IgD-negative memory B cell (primary cell): ENCODE measurements around the gene MAPK8. TPM values are rescaled to one million over a fixed set of nuclear protein-coding genes. Genes with fewer than 3 reads are reported as not detected.
"Not testable (repeated sequence)": the region's sequence is repeated elsewhere in the genome, so short reads cannot be mapped to it uniquely, and the experiment has no call there.

ENCODE experiments used
- H3K27ac Mint-ChIP-seq, 3 donors: one replicate each; pipeline ENCODE4 v1.8.0; 2020 to 2022; ENCODE audit warnings: mild to moderate bottlenecking in 3 of 3, mixed read lengths in 3 of 3, moderate library complexity in 1 of 3
- H3K27me3 Mint-ChIP-seq: one replicate; pipeline ENCODE4 v1.8.0; 2021; ENCODE audit warnings: mixed read lengths
- H3K36me3 Mint-ChIP-seq: one replicate; pipeline ENCODE4 v1.8.0; 2020; ENCODE audit warnings: mild to moderate bottlenecking, mixed read lengths
- H3K4me1 Mint-ChIP-seq, 3 donors: one replicate each; pipeline ENCODE4 v1.8.0; 2020 to 2022; ENCODE audit warnings: mixed read lengths in 3 of 3, mild to moderate bottlenecking in 1 of 3
- H3K4me3 Mint-ChIP-seq, 4 donors: one replicate each; pipeline ENCODE4 v1.8.0; 2020 to 2022; ENCODE audit warnings: mild to moderate bottlenecking in 4 of 4, mixed read lengths in 4 of 4, moderate library complexity in 3 of 4
- H3K9me3 Mint-ChIP-seq, 3 donors: one replicate each; pipeline ENCODE4 v1.8.0; 2020 to 2021; ENCODE audit warnings: mixed read lengths in 3 of 3, mild to moderate bottlenecking in 1 of 3
- polyA plus RNA-seq: library from polyadenylated mRNA; unstranded; fragments of 300-500 nt; fragmentation: Illumina TruSeq; gene quantifications from one replicate; pipeline ENCODE4 v1.2.3, GENCODE V29; 2021

The MAPK8 gene
- polyA plus RNA-seq, 1 donor from 2014 or later, result 9.3 TPM

DNA sequence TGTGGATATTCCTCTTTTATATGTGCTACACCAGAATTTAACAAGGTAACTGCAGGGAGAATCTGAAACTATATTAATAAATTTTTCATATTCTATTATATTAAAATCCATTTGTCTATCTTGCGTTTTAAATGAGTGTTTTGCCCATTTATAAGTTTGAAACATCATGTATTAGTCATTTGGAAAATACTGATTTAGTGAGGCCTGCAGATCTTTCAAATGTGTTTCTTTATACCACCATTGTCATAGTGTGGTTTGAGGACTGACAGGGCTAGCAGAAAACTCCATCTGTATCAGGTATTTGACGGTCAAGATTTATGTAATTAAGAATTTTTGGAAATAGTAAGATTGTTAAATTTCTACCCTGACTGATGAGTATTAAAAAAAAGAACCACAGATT lies 29.3 kb downstream of the MAPK8 start:
- H3K27ac Mint-ChIP-seq, result no peak overlapping the region
- H3K9me3 Mint-ChIP-seq, result peaks cover 3 to 12% (median 4%) of the 10 kb centered on the region in 3 donors
- H3K27me3 Mint-ChIP-seq, result no peaks in the 10 kb centered on the region
- H3K36me3 Mint-ChIP-seq, result peaks cover 18% of the 10 kb centered on the region
- H3K4me1 Mint-ChIP-seq, result peaks cover 3 to 16% (median 11%) of the 10 kb centered on the region in 3 donors
- no peak overlapping the region for H3K4me3 Mint-ChIP-seq

DNA sequence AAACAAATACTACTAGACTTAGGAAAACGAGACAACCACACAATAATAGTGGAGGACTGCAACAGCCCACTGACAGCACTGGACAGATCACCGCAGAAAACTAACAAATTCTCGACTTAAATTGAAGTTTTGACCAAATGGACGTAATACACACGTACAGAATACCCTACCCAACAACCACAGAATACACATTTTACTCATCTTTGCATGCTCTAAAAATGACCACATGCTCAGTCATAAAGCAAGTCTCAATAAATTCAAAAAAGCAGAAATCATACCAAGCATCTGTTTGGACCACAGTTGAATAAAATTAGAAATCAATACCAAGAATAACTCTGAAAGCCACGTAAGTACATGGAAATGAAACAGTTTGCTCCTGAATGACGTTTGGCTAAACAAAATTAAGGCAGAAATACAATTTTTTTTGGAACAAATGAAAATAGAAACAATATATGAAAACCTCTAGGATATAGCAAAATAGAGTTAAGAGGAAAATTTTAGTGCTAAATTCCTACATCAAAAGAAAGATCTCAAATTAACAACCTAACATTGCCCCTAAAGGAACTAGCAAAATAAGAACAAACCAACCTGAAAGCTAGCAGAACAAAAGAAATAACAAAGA lies 30.6 kb downstream of the MAPK8 start:
- Mint-ChIP-seq H3K9me3 (peaks cover 3 to 12% (median 4%) of the 10 kb centered on the region in 3 donors), H3K4me3 (no peak overlapping the region), H3K4me1 (peaks cover 3 to 16% (median 11%) of the 10 kb centered on the region in 3 donors), H3K27me3 (no peaks in the 10 kb centered on the region), H3K27ac (no peak overlapping the region), H3K36me3 (peaks cover 14% of the 10 kb centered on the region)

DNA sequence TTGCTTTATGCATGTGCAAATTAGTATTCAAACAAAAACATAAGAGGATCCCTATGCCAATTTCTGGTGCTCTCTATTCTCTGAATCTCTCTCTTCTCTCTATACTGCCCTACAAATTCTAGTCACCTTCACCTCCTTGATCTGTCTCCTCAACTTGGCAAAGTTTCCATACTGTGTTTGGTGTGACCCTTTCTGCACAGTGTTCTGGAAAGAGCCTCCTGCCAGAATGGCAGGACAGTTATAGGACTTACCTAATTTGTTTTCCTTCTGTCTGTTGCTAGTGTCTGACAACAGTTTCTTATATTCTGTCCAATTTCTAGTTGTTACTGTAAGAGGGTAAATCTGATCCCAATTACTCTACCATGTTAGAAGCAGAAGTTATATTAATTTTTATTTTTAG lies 34.3 kb downstream of the MAPK8 start:
- Mint-ChIP-seq H3K4me3 (peak overlapping the region in 1 of 4 donors; percentile 15), H3K27me3 (no peaks in the 10 kb centered on the region), H3K4me1 (peaks cover 5 to 25% (median 11%) of the 10 kb centered on the region in 3 donors), H3K27ac (peak overlapping the region in 1 of 3 donors; percentile 67), H3K9me3 (peaks cover 2 to 7% (median 3%) of the 10 kb centered on the region in 3 donors), H3K36me3 (peaks cover 7% of the 10 kb centered on the region)

DNA sequence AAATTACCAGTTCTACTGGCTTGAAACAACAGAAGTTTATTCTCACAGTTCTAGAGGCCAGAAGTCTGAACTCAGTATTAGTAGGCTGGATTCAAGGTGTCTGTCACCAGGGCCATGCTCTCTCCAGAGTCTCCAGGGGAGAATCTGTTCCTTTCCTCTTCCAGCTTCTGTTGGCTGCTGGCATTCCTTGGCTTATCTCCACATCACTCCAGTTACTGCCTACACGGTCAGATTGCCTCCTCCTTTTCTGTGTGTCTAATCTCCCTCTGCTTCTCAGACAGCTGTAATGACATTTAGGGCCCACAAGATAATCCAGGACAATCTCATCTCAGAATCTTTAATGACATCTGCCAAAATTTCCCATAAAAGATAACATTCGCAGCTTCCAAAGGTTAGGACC lies 36.6 kb downstream of the MAPK8 start:
- Mint-ChIP-seq H3K27ac (no peak overlapping the region), H3K4me1 (peaks cover 2 to 17% (median 5%) of the 10 kb centered on the region in 3 donors), H3K36me3 (peaks cover 9% of the 10 kb centered on the region), H3K4me3 (no peak overlapping the region), H3K27me3 (no peaks in the 10 kb centered on the region), H3K9me3 (peaks cover 5 to 10% (median 7%) of the 10 kb centered on the region in 3 donors)

DNA sequence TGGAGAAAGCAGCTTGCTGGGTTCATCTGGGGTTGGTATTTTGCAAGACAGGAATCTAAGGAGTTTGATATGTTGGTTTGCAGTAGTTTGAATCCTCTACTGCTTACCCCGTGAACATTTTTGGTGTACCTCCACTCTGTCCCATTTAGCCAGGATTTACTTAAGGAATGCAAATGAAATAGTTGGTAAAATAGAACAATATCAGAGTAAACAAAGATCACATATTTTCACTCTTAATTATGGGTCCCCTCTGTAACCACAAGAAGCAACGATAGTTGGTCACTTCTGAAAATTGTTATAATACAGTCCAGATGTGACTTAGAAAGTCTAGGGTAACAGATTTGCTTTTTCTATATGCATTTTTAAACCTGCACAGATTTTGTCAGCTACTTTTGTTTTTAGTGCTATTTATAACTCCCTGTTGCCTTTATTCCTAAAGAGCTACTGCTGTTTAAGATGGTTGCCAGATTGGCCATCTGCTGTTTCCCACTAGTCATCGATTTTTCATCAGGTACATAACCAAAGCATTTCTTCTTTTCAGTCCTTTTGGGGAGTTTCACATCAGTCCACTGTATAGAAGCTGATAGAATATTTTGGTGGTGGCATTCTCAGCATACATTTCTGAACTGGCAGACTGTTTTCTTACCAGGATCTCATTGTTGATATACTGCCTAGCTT lies 37.6 kb downstream of the MAPK8 start:
- H3K9me3 Mint-ChIP-seq, result peaks cover 3 to 9% (median 5%) of the 10 kb centered on the region in 3 donors
- H3K36me3 Mint-ChIP-seq, result peaks cover 11% of the 10 kb centered on the region
- H3K4me3 Mint-ChIP-seq, result no peak overlapping the region
- H3K27me3 Mint-ChIP-seq, result no peaks in the 10 kb centered on the region
- H3K27ac Mint-ChIP-seq, result no peak overlapping the region
- peaks cover 0 to 8% (median 4%) of the 10 kb centered on the region in 3 donors for H3K4me1 Mint-ChIP-seq

DNA sequence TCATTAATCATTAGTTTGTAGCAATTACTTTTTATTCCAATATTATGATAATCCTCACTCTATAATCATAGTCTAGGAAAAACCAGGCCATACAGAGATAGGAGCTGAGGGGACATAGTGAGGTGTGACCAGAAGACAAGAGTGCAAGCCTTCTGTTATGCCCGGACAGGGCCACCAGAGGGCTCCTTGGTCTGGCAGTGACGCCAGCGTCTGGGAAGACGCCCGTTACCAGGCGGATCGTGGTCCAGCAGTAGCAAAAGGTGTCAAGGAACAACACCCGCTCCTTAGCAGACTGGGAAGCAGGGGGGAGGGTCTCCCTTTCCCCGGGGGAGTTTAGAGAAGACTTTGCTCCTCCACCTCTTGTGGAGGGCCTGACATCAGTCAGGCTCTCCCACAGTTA lies 39.8 kb downstream of the MAPK8 start:
- H3K27me3 Mint-ChIP-seq, H3K9me3 Mint-ChIP-seq, H3K4me3 Mint-ChIP-seq, H3K4me1 Mint-ChIP-seq: not testable (repeated sequence)
- peak overlapping the region in 1 of 3 donors; percentile 3 for H3K27ac Mint-ChIP-seq
- H3K36me3 Mint-ChIP-seq, result peaks cover 11% of the 10 kb centered on the region

DNA sequence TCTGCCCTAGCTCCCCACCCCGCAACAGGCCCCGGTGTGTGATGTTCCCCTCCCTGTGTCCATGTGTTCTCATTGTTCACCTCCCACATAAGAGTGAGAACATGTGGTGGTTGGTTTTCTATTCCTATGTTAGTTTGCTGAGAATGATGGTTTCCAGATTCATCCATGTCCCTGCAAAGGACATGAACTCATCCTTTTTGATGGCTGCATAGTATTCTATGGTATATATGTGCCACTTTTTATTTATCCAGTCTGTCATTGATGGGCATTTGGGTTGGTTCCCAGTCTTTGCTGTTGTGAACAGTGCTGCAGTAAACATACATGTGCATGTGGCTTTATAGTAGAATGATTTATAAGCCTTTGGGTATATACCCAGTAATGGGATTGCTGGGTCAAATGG lies 41.1 kb downstream of the MAPK8 start:
- H3K27ac Mint-ChIP-seq, H3K9me3 Mint-ChIP-seq, H3K27me3 Mint-ChIP-seq, H3K4me3 Mint-ChIP-seq, H3K4me1 Mint-ChIP-seq, H3K36me3 Mint-ChIP-seq: not testable (repeated sequence)

DNA sequence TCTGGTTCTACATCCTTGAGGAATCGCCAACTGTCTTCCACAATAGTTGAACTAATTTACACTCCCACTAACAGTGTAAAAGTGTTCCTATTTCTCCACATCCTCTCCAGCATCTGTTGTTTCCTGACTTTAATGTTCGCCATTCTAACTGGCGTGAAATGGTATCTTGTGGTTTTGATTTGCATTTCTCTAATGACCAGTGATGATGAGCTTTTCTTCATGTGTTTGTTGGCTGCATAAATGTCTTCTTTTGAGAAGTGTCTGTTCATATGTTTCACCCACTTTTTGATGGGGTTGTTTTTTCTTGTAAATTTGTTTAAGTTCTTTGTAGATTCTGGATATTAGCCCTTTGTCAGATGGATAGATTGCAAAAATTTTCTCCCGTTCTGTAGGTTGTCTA lies 41.5 kb downstream of the MAPK8 start:
- not testable (repeated sequence) for H3K27ac Mint-ChIP-seq, H3K4me1 Mint-ChIP-seq, H3K4me3 Mint-ChIP-seq, H3K9me3 Mint-ChIP-seq, H3K36me3 Mint-ChIP-seq, H3K27me3 Mint-ChIP-seq

DNA sequence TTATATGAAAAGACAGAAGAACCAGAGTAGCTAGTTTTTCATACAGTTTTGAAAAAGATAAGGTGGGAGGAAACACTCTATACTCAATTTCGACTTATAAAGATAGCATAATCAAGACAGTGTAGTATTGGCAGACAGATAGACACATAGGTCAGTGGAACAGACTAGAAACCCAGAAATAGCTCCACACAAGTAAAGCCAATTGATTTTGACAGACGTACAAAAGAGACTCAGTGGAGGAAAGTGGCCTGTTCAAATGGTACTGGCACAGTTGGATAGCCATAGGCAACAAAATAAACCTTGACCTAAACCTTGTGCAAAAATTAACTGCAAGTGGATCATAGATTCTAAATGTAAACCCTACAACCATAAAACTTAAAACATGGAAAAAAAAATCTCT lies 46.8 kb downstream of the MAPK8 start:
- H3K4me1 Mint-ChIP-seq, result peaks cover 6 to 16% (median 6%) of the 10 kb centered on the region in 3 donors
- H3K9me3 Mint-ChIP-seq, result peaks cover 0 to 5% (median 2%) of the 10 kb centered on the region in 3 donors
- no peak overlapping the region for H3K4me3 Mint-ChIP-seq
- H3K27me3 Mint-ChIP-seq, result no peaks in the 10 kb centered on the region
- peaks cover 3% of the 10 kb centered on the region for H3K36me3 Mint-ChIP-seq
- no peak overlapping the region for H3K27ac Mint-ChIP-seq

DNA sequence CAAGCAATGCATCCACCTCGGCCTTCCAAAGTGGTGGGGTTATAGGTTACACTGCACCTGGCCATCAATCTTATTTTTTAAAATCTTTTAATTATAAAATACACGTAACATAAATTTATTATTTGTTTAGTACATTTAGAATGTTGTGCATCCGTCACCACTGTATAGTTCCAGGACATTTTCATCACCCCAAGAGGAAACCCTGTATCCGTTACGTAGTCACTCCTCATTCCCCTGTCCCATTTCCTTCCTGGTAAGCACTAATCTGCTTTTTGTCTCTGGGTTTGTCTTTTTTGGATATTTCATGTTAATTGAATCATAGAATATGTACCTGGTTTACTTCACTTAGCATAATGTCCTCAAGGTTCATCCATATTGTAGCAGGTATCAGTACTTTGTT lies 51.2 kb downstream of the MAPK8 start:
- no peaks in the 10 kb centered on the region for H3K9me3 Mint-ChIP-seq
- no peak overlapping the region for H3K27ac Mint-ChIP-seq
- H3K4me1 Mint-ChIP-seq, result peaks cover 3 to 32% (median 9%) of the 10 kb centered on the region in 3 donors
- no peaks in the 10 kb centered on the region for H3K27me3 Mint-ChIP-seq
- peaks cover 1% of the 10 kb centered on the region for H3K36me3 Mint-ChIP-seq
- H3K4me3 Mint-ChIP-seq, result no peak overlapping the region

DNA sequence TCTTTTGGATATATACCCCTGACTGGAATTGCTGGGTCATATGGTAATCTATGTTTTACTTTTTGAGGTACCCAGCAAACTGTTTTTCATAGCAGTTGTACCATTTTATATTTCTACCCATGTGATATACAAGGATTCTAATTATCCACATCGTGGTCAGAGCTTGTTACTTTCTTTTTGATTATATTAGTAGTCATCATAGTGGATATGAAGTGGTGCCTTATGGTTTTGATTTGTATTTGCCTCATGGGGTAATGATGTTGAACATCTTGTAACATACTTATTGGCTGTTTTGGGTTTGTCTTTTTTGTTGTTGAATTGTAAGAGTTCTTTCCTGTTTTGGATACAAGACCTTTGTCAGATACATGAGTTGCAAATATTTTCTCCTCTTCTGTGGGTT lies 51.7 kb downstream of the MAPK8 start:
- H3K27me3 Mint-ChIP-seq, result no peaks in the 10 kb centered on the region
- no peaks in the 10 kb centered on the region for H3K9me3 Mint-ChIP-seq
- no peak overlapping the region for H3K4me3 Mint-ChIP-seq
- peaks cover 1% of the 10 kb centered on the region for H3K36me3 Mint-ChIP-seq
- peaks cover 3 to 27% (median 9%) of the 10 kb centered on the region in 3 donors for H3K4me1 Mint-ChIP-seq
- no peak overlapping the region for H3K27ac Mint-ChIP-seq

DNA sequence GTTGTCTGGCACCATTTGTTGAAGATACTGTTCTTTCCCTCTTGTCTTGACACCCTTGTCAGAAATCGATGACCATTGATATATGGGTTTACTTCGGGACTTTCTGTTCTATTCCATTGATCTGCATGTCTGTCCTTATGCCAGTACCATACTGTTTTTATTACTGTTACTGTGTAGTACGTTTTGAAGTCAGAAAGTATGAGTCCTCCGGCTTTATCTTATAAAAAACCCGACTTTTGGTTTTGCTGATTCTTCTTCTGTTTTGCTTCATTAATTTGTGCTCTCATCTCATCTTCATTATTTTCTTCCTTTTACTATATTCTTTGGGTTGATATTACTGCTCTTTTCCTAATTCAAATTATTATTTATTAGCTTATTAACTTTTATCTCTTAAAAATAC lies 52.4 kb downstream of the MAPK8 start:
- no peak overlapping the region for H3K27ac Mint-ChIP-seq
- no peaks in the 10 kb centered on the region for H3K9me3 Mint-ChIP-seq
- H3K36me3 Mint-ChIP-seq, result peaks cover 1% of the 10 kb centered on the region
- H3K27me3 Mint-ChIP-seq, result no peaks in the 10 kb centered on the region
- peaks cover 3 to 28% (median 9%) of the 10 kb centered on the region in 3 donors for H3K4me1 Mint-ChIP-seq
- H3K4me3 Mint-ChIP-seq, result no peak overlapping the region

DNA sequence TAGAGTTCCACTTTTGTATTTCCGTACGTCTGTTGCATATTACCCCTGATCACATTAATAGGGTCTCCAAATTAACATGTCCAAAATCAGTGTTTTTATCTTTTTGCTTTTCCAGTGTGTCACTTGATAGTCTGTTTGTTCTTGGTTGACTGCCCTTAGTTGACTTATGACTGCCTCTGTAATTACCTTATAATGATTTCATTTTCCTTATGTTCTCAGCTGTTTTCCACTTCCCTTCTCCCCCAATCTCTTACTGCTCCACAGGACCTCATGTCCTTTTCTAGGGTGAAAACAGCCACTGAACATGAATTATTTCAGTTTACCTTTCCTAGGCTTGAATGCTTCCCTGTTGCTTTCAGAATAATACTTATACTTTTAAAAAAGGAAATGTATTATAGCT lies 54.7 kb downstream of the MAPK8 start:
- no peak overlapping the region for H3K27ac Mint-ChIP-seq
- H3K4me3 Mint-ChIP-seq, result no peak overlapping the region
- H3K27me3 Mint-ChIP-seq, result no peaks in the 10 kb centered on the region
- H3K9me3 Mint-ChIP-seq, result no peaks in the 10 kb centered on the region
- H3K36me3 Mint-ChIP-seq, result peaks cover under 1% of the 10 kb centered on the region
- H3K4me1 Mint-ChIP-seq, result peaks cover 3 to 28% (median 8%) of the 10 kb centered on the region in 3 donors

DNA sequence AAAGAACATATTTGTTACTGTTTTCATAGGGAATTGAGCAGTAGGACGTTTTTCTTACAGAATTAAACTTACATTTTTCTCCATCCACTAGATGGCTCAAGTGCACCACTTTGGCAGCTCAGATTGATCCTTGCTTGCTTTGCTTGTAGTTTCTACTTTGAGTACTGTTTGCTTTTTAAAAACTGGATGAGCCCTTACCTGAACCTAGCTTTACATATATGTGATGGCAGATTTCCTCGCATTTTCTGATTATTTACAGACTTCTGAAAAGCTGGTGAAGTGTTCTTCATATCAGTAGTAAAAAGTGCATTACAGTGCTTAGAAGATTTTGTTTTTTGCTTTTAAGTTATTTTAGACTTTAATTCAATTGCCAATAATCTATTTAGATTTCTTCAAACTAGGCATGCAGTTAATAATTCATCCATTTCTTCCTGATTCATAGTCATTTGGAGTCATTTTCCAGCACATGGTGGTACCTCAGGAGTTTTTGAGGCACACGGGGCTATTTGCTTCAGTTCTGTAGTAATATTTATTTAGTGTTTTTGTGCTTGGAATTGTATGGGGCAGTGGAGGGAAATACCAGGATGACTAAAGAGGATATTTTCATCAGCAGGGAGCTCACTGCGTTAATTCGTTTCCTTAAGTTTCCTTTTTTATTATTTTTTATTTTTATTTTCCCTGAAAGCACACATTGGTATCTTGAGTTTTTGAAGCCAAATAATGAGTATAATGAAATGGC lies 57.3 kb downstream of the MAPK8 start:
- no peaks in the 10 kb centered on the region for H3K36me3 Mint-ChIP-seq
- no peaks in the 10 kb centered on the region for H3K27me3 Mint-ChIP-seq
- no peaks in the 10 kb centered on the region for H3K9me3 Mint-ChIP-seq
- H3K4me1 Mint-ChIP-seq, result peaks cover 3 to 23% (median 4%) of the 10 kb centered on the region in 3 donors
- H3K27ac Mint-ChIP-seq, result no peak overlapping the region
- no peak overlapping the region for H3K4me3 Mint-ChIP-seq

DNA sequence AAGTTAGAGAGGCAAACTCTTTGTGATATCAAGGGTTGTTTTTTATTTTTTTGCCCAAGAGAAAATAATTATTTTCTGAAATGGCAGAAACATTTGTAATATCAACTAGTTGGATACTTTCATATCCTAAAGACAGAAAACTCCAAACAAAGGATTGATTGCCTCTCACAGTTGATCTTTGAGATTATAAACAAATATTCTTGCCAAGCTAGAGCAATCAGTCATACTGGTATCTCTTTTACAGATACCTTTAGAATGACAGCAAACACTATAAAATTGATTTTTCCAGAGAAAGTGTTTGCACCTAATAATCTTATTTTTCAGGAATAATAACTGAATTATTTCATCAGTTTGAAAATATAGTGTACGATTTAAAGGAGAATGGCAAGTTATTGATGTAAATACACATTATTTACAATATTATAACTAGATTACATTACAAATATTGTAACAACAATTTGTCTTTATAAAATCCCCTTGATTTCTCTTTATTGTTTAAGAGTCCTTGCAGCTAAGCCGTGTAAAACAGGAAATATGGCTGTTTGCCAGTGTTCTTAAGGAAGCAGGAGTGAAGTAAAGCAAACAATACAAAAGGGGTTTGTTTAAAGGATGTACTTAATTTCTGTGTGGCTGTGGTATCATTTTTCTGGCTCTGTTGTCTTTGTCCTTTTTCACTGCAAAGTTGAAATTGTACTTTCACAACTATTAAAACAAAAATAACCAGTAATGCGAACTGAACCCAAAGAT lies 58.4 kb downstream of the MAPK8 start:
- no peaks in the 10 kb centered on the region for H3K9me3 Mint-ChIP-seq
- peaks cover 3 to 23% (median 4%) of the 10 kb centered on the region in 3 donors for H3K4me1 Mint-ChIP-seq
- no peaks in the 10 kb centered on the region for H3K27me3 Mint-ChIP-seq
- no peak overlapping the region for H3K4me3 Mint-ChIP-seq
- no peaks in the 10 kb centered on the region for H3K36me3 Mint-ChIP-seq
- H3K27ac Mint-ChIP-seq, result no peak overlapping the region
